ENCODE data around the gene UTF1.
"Not testable (repeated sequence)": the region's sequence is repeated elsewhere in the genome, so short reads cannot be mapped to it uniquely, and the experiment has no call there.

Gene UTF1

DNA sequence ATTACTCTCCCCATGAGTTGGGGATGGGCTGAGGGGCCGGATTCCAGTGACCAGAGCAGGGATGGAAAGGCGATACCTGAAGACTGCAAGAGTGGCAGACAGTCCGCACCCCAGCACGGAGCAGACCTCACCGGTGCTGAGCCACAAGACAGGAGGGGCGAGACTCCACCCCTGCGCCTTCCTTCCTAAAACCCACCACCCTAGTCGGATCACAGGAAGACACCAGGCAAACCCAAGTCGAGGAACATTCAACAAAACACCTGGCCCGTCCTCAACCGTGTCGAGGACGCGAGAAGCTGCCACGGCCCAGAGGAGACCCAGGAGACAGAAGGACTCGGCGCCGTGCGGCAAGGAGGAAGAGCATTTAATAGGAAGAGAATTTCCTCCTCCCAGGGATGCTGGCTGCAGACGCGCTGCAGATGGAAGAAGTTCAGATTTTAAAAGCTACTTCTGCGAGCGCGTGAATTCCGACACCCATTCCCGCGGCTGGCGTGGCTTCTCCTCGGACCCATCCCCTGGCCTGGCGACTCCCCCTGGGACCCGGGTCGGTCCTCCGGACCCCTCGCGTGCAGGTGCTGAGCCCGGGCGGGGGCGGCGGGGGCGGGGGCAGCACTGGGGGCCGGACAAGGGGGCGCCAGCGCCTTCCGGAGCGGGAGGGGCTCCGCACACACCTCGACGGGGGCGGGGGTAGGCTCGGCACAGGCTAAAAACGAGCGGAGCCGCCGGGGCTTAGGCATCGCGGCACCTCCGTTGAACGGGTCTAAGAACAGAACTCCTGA, 563 bp upstream of the UTF1 start:
- DNase-seq = peak; percentile 2

GRCh38 chr10:133230387-133231195, 574 bp downstream of the UTF1 start:
- DNase-seq = peak; percentile 1

DNA sequence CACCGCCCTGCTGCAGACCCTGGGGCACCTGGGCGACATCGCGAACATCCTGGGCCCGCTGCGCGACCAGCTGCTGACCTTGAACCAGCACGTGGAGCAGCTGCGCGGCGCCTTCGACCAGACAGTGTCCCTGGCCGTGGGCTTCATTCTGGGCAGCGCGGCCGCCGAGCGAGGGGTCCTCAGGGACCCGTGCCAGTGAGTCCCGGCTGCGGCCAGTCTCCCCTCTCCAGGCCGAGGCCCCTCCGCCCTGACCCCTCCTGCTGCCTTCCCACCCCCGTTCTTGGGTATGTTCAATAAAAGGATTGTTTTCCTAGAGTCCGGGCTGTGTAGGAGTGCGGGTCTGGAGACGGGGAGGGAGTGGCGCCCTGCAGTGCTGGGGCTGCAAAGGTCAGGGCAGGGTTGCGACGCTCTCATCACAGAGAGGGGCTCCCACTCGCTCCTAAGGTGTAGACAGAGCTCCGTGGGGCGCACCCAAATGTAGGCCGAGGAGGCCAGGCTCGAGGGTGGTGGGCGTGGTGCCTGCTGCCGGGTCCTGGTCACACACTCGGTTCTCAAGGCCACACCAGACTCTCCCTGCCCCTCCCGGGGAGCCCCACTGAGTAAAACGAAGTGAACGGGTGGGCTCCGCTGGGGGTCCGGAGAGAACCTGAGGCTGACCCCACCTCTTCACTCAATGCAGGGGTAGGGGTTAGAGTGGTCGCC, 1.4 kb downstream of the UTF1 start:
- DNase-seq = no peak

DNA sequence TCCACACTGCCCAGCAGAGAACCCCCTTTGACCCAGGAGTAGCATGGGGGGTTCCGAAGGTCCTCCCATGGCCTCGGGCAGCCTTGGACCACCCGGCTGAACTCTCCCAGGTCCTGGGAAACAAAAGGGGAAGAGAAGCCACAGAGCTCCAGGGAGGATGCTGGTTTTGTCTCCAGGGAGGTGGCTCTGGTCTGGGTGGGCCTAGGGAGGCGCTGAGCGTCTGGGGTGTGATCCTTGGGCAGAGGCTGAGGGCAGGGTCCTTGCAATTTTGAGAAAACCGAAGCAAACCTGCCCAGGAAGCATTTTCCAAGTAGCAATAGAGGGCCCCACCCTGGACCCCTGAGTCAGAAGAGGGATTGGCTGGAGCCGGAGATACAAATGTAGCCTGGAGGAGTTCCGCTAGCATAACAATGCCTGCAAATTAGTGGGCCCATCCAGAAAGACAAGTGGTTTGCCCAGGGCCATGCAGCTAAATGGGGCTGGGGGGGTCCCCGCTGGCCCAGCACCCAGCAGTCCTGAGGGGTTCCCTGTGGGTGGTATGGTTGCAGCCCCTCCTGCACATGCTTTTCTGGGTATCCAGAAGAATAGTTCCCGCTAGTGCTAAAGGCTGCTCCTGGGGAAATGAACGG, 2.0 kb downstream of the UTF1 start:
- DNase-seq = no peak

DNA sequence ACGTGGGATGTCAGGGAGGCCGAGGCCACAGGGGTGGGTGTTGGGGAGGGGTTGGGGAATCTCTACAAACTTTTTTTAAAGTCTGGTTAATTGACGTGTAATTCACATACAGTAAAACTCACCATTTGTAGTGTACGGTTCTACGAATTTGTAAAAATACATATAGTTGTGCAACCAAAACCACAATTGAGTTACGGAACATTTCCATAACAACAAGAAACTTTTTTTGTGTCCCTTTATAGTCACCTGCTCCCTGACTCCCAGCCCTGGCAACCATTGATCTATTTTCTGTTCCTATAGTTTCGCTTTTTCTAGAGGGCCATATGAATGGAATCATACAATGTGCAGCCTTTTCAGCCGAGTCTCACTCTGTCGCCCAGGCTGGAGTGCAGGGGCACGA, 4.8 kb downstream of the UTF1 start:
- not testable (repeated sequence) for DNase-seq

- DNase-seq = no peak
These were observed 5.3 kb downstream of the UTF1 start for GRCh38 chr10:133235265-133235855.

DNA sequence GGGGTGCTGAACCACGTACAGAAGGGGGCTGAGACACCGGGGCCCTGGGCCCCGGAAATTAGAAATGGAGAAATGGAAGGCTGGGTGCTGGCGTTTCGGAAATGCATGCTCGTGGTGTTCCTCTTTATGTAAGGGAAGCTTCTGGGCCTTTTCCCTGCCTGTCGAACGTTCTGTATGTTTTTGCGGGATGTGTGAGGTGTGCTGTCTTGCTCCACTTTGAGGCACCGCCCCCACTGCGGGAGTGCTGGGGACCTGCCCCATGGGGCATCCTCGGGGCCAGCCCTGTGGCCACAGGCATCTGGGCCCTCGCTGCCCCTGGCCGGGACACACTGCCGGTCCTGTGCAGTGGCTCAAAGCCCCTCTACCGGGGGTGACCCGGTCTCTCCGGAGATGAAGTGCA, 5.9 kb downstream of the UTF1 start:
- no peak for DNase-seq

- DNase-seq = no peak
These were observed 6.6 kb downstream of the UTF1 start for GRCh38 chr10:133236401-133237240.

DNA sequence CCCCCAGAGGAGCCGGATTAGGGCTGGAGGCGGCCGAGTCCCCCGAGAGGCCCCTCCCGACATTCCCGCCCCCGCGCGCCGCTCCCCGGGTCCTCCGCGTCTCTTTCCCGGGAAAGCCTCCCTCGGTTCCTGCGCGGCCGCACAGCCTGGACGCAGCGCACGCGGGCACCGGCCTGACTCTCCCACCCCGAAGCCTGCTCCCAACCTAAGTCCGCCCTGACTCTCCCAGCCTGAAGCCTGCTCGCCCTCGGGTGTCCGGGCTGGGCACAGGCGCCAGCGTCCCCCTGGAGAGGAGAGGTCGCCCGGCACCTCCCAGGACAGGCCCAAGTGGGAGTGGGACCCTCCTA, 7.2 kb downstream of the UTF1 start:
- DNase-seq = no peak

- no peak for DNase-seq
These were observed 7.8 kb downstream of the UTF1 start, which contains the start of gene VENTX for GRCh38 chr10:133237588-133238465. Gene VENTX, plus strand, starts transcription at chr10:133237855. Its CDS starts 60 bp downstream, at chr10:133237915.

DNA sequence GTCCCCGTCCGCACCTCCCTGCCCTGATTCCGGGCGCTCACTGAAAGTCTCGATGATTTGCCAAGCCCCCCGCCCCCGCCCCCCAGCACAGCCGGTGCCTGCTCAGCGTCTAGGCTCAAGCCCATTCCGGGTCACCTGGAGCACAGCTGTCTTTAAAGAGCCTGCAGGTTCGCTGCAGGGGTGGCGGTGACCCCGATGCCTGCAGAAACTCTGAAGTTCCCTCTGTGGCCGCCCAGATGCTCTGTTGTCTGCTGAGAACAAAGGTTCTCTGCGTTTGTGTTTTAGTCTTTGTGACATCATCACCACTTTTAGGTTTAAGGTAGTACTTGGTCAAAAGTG, 8.4 kb downstream of the UTF1 start:
- no peak for DNase-seq

DNA sequence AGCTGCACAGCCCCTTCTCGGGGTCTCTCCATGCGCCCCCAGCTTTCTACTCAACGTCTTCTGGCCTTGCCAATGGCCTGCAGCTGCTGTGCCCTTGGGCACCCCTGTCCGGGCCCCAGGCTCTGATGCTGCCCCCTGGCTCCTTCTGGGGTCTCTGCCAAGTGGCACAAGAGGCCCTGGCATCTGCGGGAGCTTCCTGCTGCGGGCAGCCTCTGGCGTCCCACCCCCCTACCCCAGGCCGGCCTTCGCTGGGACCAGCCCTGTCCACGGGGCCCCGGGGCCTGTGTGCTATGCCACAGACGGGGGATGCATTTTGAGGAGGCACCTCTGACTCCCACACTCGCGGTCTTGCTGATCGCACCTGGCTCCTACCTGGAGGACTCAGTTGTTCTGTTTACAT, 10.0 kb downstream of the UTF1 start:
- DNase-seq = no peak

- DNase-seq = peak; percentile 2
These were observed 11.6 kb downstream of the UTF1 start for GRCh38 chr10:133241501-133242205.

DNA sequence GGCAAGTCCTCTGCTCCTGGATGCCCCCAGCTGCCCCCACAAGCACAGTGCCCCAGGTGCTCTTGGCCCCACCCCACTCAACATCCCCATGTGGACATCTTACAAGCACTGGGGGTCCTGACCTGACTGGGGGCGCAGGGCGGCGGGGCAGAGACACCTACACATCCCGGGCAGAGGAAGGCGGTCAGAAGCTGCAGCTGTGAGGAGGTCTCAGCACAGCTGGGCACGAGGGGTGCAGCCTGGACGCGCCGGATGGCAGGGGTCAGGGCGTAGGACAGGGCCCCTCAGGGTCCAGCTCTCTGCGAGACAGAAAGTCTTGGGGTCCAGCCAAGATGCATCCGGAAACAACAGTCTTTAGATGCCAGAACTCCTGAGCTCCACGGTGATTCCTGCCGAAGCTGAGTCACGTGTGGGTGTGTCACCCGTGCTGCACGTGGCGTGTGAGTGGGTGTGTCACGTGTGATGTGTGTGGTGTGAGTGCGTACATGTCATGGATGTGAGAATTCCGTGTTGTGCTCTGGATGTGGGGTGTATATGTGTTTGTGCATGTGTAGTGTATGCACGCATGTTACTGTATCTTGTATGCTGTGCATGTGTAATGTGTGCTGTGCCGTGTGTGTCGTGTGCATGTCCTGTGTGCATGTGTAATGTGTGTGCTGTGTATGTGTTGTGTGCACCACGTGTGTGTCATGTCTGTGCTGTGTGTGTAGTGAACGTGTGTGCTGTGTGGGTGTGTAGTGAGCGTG, 12.8 kb downstream of the UTF1 start:
- DNase-seq = no peak

GRCh38 chr10:133243593-133243992, 13.6 kb downstream of the UTF1 start:
- no peak for DNase-seq

DNA sequence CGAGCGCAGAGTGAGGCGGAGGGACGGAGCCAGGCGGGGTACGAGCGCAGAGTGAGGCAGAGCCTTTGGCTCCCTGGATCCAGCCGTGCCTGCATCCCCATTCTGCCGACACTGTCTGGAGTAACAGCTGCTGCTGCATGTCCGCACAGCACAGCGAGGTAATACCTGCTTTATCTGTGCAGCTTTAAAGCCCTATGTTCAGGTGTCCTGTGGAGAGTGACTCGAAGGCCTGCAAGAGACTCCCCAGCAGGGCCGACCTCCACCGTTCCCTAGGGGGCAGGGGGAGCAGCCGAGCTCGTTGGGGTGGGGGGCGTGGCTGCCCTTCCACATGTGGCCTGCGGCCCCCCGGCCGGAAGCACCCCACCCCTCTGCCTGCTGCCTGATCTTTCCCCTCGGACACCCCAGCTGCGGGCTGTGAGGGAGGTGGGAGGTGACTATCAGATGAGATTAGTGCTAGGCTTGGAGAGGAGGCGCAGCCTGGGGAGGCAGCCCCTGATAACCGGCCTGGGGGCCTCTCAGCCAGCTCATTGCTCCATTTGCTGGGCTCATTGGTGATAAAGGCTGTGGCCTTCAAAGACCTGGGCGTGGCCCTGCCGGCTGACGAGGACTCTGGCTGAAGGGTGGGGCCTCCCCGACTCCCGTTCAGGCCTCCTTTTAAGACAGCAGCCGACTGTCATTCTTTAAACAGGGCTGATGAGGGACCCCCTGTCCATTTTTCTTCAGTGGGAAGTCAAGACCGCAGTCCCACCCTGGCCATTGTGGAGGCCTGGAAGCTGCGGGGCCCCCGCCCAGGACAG, 15.6 kb downstream of the UTF1 start:
- DNase-seq = no peak

GRCh38 chr10:133246236-133246626, 16.2 kb downstream of the UTF1 start:
- DNase-seq = no peak

DNA sequence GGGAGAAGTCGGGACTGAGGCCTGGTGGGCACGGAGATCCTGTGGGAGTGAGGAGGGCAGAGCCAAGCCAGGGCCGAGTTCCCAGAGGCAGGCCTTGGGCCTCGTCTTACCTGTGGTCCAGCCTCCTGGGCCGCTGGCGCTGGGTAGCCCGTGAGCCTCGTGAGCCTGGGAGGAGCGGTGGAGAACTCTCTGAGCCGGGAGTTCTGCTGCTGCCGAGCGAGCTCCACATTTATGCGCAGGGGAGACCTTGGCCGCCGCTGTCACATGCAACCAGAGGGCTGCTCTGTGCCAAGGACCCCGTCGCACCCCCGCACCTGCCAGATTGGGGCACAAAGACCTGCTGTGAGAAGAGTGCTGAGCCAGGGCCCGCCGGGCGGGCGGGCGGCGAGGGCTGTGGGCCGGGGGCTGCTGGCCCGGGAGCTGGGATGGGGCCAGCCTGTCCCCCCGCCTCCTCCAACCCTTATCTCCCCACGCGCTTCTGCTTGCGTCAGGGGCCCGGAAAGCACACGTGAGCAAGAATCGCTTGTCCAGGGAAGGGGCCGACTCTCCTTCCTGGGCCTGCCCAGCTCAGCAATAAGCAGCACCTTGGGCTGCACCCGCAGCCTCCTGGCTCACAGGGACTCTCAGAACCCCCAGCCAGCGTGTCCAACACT, 17.8 kb downstream of the UTF1 start:
- no peak for DNase-seq

All from DMS79 treated with DMSO at 0.1 percent for 48 hours (cell line).